ENCODE data around the gene RIC3. TPM values are rescaled to one million over a fixed set of nuclear protein-coding genes. Genes with fewer than 3 reads are reported as not detected.

RIC3 gene
- total and polyA plus RNA-seq, 2 of the 8 experiments (the other 6 are each of a cell fraction or from before 2014, with no cell fraction given), result 6.4 to 15.5 TPM

DNA sequence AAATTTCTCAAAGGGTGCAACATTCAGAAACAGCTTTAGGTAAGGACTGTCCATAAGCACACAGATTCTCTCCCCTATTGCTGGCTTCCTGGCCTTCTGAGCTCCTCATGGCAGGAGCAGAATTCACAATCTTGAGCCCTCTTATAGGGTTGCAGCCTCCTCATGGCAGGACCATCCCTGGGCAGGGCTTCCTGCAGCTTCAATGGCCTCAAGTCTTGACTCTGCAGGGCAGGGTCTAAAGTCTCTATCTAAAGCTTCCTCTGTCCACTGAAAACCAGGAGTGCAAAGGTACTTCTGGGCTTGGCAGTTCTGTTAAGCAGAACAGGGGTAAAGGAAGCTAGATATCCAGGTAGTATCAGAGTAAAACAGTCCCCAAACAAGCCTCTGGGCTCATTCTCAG is 59.1 kb downstream of the RIC3 start:
- TF ChIP-seq RBBP5 (IDR thresholded peaks at IDR 0.05; ENCODE audit: borderline replicate concordance, low read depth, low read length), result no peak
- no peak for TF ChIP-seq NRF1 (IDR thresholded peaks at IDR 0.05; ENCODE audit: low read depth, low read length)
- no peak for TF ChIP-seq BCL11A (IDR thresholded peaks at IDR 0.05; ENCODE audit: low read depth in 2 of 2, low read length in 2 of 2)
- no peak for TF ChIP-seq POU5F1 (IDR thresholded peaks at IDR 0.05; ENCODE audit: low read depth, low read length)
- no peak for TF ChIP-seq BACH1 (IDR thresholded peaks at IDR 0.05; ENCODE audit: low read length)
- TF ChIP-seq TAF1 (IDR thresholded peaks at IDR 0.05; ENCODE audit: low read depth, low read length), result no peak
- TF ChIP-seq HDAC2 (IDR thresholded peaks at IDR 0.05; ENCODE audit: borderline replicate concordance in 1 of 2, low read depth in 2 of 2, low read length in 2 of 2), result no peak
- TF ChIP-seq GTF2F1 (IDR thresholded peaks at IDR 0.05; ENCODE audit: borderline replicate concordance, low read depth, low read length), result no peak
- Histone ChIP-seq H3K27me3 (replicated peaks in 1 of 4; ENCODE audit: control insufficient read depth in 3 of 4, extremely low read depth in 1 of 4, insufficient read depth in 3 of 4, low read length in 3 of 4) (no peaks in the 10 kb centered on the region), H3K36me3 (ENCODE audit: control insufficient read depth in 2 of 4, insufficient read depth in 4 of 4, low read length in 3 of 4) (peaks cover 2 to 33% (median 17%) of the 10 kb centered on the region in 4 experiments; a peak in 6 of 8 replicates), H4K20me1 (replicated peaks in 1 of 2; ENCODE audit: control insufficient read depth in 1 of 2, insufficient read depth in 2 of 2, low read length in 2 of 2) (peaks cover 2 to 5% of the 10 kb centered on the region in 2 experiments), H3K79me2 (ENCODE audit: control insufficient read depth in 1 of 2, insufficient read depth in 2 of 2, low read length in 2 of 2) (no peaks in the 10 kb centered on the region), H2BK20ac (ENCODE audit: low read length) (no peak overlapping the region), H4K91ac (replicated peaks; ENCODE audit: insufficient read length, low read length) (no peak overlapping the region), H2AFZ (ENCODE audit: low read length) (no peak overlapping the region), H3K18ac (ENCODE audit: extremely low read depth, low read length) (no peak overlapping the region), H3K9me3 (ENCODE audit: insufficient read depth in 2 of 2, low read depth in 1 of 2, low read length in 1 of 2) (no peaks in the 10 kb centered on the region), H3K56ac (replicated peaks; ENCODE audit: insufficient read length, low read depth, low read length) (no peak overlapping the region), H3K4me3 (ENCODE audit: extremely low read depth in 1 of 4, insufficient read depth in 2 of 4, low read depth in 3 of 4, low read length in 4 of 4) (no peak overlapping the region), H3K27ac (ENCODE audit: low read depth, low read length) (no peak overlapping the region), H2BK5ac (ENCODE audit: low read depth, low read length) (no peak overlapping the region), H2BK120ac (replicated peaks; ENCODE audit: low read depth, low read length) (no peak overlapping the region), H3K79me1 (ENCODE audit: low read depth, low read length) (no peaks in the 10 kb centered on the region), H3K14ac (ENCODE audit: insufficient read length) (no peak overlapping the region), H4K8ac (ENCODE audit: extremely low read depth, insufficient read depth, low read length) (no peak overlapping the region), H3K4me1 (replicated peaks in 1 of 4; ENCODE audit: control insufficient read depth in 3 of 4, insufficient read depth in 4 of 4, low read length in 3 of 4) (no peaks in the 10 kb centered on the region), H2BK12ac (ENCODE audit: low read depth, low read length) (no peak overlapping the region), H2BK15ac (ENCODE audit: low read length) (no peak overlapping the region), H2AK5ac (ENCODE audit: low read depth, low read length) (no peak overlapping the region), H3K4me2 (ENCODE audit: insufficient read depth in 1 of 2, low read depth in 2 of 2, low read length in 2 of 2) (no peak overlapping the region), H3K4ac (replicated peaks; ENCODE audit: insufficient read length, low read depth, low read length) (no peak overlapping the region), H3K23ac (ENCODE audit: insufficient read length) (no peak overlapping the region), H3K9ac (replicated peaks in 1 of 4; ENCODE audit: extremely low read depth in 1 of 4, low read depth in 3 of 4, low read length in 3 of 4) (no peak overlapping the region), H3K23me2 (ENCODE audit: low read depth, low read length) (no peaks in the 10 kb centered on the region), H4K5ac (ENCODE audit: insufficient read length, low read depth, low read length) (no peak overlapping the region)
- FAIRE-seq (no peak), DNase-seq (ENCODE audit: low read depth in 1 of 2, low spot score in 2 of 2) (no peak)
- ChIA-PET POLR2A (ENCODE audit: partially characterized antibody) (interaction anchor here (2.9 kb wide), 1 partner anchor 11 kb away, joined by 12 read pairs; no protein-coding TSS in a partner anchor), CTCF (ENCODE audit: partially characterized antibody) (interaction anchor here (0.9 to 7.4 kb wide), 7 partner anchors 11 to 76 kb away, joined by 3 to 96 read pairs (median 5); no protein-coding TSS in a partner anchor)
